Measurements from ENCODE around the gene WEE1.

The WEE1 gene

GRCh38 chr11:9567401-9567800 is 6.1 kb upstream of the WEE1 start:
- DNase-seq = no peak

GRCh38 chr11:9568161-9568853 is 5.2 kb upstream of the WEE1 start:
- no peak for DNase-seq

DNA sequence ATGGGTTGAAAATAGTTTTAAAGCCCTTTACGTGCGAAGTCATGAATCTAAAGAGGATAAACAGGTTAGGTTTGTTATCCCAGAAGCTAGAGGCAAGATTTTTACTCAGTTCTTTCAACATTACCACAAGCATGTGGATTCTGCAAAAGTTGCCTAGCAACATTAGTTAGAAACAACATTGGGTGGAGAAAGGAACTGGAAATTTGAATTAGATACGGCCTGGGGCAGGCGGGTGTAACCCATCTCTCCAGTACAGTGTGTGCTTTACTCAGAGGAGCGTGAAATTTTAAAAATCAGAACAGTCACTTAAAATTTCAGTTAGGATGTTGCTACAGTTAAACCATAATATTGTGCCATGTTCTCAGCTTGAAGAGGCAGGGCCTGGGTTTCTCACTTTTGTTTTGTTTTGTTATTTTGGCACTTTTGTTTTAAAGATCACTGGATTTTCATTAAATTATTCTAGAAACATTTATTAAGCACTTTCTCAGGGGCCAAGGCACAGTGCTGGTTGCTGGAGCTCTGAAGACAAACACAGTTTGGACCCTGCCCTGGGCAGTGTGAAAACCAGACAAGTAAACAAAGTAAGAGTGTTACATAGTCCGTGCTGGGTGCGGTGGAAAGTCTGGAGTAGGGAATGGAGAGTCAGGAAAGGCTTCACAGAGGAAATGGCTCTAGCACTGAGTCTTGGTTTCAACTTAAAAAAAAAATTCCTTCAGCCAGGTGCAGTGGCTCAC is 4.4 kb upstream of the WEE1 start:
- peak; percentile 81 for DNase-seq

DNA sequence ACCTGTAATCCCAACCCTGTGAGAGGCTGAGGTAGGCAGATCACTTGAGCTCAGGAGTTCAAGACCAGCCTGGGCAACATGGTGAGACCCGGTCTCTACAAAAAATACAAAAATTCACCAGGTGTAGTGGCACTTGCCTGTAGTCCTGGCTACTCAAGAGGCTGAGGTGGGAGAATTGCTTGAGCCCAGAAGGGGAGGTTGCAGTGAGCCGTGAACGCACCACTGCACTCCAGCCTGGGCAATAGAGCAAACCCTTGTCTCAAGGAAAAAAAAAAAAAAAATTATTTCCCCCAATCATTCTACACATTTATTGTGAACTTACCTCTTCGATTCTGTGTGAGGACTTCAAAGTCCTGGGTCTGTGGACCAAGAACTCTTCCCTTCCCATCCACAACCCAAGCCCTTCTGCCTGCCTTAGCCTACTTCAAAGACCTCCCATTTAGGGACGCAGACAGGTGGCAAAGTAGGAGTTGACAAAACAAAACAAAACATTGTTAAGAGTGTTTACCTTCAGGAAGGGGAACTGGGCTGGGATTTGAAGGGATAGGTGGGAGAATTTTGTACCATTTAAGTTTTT is 3.8 kb upstream of the WEE1 start:
- no peak for DNase-seq

DNA sequence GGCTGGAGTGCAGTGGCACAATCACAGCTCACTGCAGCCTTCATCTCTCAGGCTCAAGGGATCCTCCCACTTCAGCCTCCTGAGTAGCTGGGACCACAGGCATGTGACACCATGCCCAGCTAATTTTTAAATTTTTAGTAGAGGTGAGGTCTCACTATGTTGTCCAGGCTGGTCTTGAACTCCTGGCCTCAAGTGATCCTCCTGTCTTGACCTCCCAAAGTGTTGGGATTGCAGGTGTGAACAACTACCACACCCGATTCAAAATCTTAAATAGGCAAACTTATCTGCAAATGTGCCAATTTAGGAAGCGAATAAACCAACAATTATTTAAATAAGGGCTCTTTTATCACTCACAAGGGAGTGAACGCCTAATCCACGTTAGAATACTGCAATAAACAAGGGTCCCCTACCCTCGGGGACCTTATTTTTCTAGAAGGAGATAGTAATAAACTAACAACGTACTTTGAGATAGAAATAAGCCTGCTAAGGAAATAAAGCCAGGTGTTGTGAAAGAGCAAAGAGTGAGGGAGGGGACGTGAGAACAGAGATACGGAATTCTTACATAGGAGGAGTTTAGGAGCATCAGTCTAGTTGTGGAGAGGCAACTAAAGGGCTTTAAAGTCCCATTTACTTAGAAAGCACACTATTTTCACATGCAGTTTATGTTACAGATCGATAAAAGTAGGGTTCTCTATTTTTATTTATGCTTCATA is 3.0 kb upstream of the WEE1 start:
- DNase-seq = no peak

GRCh38 chr11:9571071-9571762 is 2.3 kb upstream of the WEE1 start:
- DNase-seq = no peak

DNA sequence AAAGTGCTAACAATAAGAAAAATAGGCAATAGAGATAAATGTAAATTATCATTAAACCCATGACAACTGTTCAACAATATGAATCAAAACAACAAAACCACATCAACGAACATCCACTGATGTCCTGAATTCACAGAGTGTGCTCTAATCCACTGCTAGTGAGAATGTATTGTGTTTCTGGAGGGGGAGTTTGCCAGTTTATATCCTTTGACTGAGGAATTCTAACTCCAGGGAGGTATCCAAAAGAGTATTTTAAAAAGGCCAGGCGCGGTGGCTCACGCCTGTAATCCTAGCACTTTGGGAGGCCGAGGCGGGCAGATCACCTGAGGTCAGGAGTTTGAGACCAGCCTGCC is 1.7 kb upstream of the WEE1 start:
- DNase-seq = no peak

GRCh38 chr11:9573775-9574621 is 528 bp downstream of the WEE1 start:
- DNase-seq = no peak

- DNase-seq = no peak
Measured at GRCh38 chr11:9574622-9575259, 1.3 kb downstream of the WEE1 start.

GRCh38 chr11:9575260-9576240 is 2.1 kb downstream of the WEE1 start:
- peak; percentile 79 for DNase-seq

GRCh38 chr11:9576701-9577381 is 3.4 kb downstream of the WEE1 start:
- no peak for DNase-seq

- DNase-seq = no peak
Measured at GRCh38 chr11:9577556-9577955, 4.1 kb downstream of the WEE1 start.

DNA sequence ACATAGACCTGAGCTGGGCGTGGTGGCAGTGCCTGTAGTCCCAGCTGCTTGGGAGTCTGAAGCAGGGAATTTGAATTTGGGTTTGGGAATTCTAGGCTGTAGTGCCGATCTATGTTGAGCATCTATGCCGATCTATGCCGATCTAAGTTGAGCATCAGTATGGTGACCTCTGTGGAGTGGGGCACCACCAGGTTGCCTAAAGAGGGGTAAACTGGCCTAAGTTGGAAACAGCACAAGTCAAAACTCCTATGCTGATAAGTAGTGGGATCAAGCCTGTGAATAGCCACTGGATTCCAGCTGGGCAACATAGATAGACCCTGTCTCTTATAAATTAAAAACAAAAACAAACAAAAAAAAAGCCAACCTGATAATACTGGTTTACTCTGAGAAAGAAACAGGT is 7.4 kb downstream of the WEE1 start:
- DNase-seq = no peak

DNA sequence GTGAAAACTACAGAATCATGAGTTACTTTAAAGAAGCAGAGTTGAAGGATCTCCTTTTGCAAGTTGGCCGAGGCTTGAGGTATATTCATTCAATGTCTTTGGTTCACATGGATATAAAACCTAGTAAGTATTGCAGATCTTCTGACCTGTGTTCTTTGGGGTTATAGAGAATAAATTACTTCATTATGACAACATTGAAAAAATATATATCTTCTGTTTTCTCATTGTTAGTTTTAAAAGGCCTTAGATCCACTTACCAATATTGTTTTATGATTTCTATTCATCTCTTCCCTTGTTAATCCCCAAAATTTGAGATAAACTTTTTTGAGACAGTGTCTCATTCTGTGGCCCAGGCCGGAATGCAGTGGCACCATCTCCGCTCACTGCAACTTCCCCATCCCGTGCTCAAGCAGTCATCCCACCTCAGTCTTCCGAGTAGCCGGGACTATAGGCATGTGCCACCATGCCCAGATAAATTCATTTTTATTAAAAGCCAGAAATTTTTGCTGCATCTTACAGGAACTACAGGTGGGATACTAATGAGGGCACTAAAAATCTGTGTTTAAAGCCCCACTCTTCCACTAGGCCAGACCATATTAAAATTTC is 8.2 kb downstream of the WEE1 start:
- no peak for DNase-seq

GRCh38 chr11:9590717-9591116 is 17.2 kb downstream of the WEE1 start:
- no peak for DNase-seq

- DNase-seq = peak; percentile 48
Measured at GRCh38 chr11:9594267-9595046, 21.0 kb downstream of the WEE1 start.

DNA sequence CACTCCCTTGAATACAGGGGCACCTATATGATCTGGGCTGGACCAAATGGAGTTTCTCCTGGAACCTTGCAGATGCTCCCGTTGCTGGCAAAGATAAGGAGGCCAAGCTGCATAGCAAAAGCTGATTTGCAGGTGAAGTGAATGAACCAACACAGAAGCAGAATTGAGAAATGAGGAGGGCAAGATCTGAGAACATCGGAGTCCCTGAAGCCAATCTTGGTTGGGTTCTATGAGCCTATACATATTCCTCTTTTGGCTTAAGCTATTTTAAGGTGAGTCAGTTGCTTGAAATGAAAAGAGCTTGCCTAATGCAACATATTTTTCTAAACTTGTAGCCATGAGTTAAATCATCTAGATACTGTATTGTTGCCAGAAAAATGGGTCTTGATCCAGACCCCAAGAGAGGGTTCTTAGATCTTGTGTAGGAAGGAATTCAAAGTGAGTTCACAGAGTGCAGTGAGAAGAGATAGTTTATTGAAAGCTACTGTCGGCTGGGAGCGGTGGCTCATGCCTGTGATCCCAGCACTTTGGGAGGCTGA is 23.5 kb downstream of the WEE1 start:
- DNase-seq = peak; percentile 68

GRCh38 chr11:9600166-9600565 is 26.7 kb downstream of the WEE1 start:
- DNase-seq = no peak

Data from fibroblast of upper back skin (primary cell).